Measurements from ENCODE around the gene PGA3.
"Not testable (repeated sequence)": the region's sequence is repeated elsewhere in the genome, so short reads cannot be mapped to it uniquely, and the experiment has no call there.

DNA sequence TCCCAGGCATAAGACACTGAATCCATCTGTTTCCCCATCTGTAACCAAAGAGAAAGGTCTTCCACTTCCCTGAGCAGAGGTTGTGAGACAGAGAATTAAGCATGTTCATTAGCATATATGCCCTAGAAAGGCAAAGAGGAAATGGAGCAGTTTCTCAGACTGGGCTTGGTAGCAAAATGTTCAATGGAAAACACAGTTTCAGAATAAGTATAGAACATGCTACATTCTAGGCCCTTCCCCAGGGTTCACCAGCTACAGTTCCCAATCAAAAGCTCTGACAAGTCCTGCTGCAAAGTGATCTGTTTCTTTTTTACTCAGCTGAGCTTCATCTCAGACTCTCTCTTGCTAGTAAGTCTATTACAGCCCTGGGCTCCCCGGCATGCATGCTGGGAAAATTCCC is 49.0 kb downstream of the PGA3 start:
- TF ChIP-seq, protein P1, sequence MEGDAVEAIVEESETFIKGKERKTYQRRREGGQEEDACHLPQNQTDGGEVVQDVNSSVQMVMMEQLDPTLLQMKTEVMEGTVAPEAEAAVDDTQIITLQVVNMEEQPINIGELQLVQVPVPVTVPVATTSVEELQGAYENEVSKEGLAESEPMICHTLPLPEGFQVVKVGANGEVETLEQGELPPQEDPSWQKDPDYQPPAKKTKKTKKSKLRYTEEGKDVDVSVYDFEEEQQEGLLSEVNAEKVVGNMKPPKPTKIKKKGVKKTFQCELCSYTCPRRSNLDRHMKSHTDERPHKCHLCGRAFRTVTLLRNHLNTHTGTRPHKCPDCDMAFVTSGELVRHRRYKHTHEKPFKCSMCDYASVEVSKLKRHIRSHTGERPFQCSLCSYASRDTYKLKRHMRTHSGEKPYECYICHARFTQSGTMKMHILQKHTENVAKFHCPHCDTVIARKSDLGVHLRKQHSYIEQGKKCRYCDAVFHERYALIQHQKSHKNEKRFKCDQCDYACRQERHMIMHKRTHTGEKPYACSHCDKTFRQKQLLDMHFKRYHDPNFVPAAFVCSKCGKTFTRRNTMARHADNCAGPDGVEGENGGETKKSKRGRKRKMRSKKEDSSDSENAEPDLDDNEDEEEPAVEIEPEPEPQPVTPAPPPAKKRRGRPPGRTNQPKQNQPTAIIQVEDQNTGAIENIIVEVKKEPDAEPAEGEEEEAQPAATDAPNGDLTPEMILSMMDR (IDR thresholded peaks at IDR 0.05) = not testable (repeated sequence)
- TF ChIP-seq POLR2A (IDR thresholded peaks at IDR 0.05); POLR2AphosphoS5 (IDR thresholded peaks at IDR 0.05; ENCODE audit: insufficient read depth in 1 of 2, low read depth in 1 of 2): not testable (repeated sequence)
